ENCODE data around the gene TMPRSS11A.

The TMPRSS11A gene

DNA sequence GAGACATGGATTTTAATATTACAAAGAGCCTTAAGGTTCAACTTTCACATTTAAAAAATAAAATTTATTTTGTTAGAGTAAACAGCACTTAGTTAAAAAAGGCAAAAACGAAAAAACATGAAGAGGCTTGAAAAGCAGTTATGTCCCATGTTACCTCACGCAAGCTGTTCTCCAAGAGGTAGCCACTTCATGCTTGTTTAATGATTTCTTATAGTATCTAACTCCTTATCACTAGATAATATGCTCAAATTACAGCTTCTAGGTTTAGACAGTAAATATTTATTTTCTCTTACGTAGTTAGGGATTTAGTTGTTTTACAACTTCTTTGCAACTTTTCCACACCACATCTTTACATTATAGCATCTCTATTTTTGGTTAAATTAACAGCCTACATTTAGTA is 51.7 kb downstream of the TMPRSS11A start:
- no peak for DNase-seq (ENCODE audit: low spot score)

DNA sequence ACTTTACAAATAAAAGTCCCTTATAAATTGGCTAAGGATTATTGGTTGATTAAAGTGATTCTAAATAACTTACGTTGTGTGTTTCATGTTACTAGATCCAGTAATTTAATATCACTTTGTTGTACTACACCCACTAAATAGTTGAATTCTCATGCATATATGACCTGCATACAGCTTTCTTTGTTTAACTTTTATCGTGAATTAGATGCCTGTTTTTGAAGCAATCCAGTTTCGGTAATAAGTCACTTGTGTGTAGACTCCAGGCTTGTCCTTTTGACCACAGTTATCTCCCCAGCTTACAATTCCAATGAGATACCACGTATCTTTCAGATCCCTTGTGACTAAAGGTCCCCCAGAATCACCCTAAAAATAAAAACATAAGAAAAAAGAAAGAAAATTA is 52.2 kb downstream of the TMPRSS11A start:
- DNase-seq (ENCODE audit: low spot score), result no peak

DNA sequence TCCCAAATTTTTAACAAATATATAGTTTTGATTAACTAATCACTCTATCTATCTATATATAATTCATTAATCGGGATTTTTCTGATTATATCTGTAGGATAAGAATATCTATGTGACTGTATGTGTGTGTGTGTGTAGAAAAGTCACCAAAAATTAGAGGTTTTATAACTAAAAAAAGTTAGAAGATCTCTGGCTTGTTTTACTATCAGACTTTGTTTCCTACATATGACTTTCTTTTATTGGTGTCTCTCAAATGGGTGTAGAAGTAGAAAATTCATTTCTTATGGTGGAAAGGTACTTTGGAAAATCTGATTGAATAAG is 52.7 kb downstream of the TMPRSS11A start:
- no peak for DNase-seq (ENCODE audit: low spot score)

DNA sequence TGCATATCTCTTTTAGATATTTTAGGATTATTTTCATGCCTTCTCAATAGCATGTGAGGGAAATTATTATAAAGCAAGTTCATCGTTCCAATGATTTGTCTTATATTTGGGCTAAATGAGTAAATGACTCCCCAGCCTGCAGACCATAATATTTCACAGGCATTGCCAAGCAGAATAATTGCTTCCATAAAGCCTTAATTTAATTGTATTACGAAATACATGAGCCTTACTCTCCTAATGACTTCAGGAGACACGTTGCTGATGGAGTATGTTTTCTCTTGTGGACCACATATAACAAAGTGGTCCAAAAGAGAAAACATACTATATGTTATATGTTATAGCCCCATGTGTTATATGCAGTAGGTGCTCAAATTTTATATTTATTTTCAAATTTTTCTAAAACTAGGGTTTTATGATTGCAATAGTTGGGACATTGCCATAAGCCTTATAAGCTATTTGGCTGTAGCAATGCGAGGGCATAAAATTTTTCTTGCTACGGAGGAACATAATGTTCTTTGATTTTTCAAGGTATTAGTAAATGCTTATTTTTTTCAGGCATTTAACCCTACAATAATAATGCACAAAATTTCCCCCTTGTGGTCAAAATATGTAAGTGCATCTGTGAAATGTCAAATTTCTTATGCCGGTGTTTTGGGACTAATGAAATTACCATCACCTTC is 53.2 kb downstream of the TMPRSS11A start:
- DNase-seq (ENCODE audit: low spot score), result peak; percentile 7

DNA sequence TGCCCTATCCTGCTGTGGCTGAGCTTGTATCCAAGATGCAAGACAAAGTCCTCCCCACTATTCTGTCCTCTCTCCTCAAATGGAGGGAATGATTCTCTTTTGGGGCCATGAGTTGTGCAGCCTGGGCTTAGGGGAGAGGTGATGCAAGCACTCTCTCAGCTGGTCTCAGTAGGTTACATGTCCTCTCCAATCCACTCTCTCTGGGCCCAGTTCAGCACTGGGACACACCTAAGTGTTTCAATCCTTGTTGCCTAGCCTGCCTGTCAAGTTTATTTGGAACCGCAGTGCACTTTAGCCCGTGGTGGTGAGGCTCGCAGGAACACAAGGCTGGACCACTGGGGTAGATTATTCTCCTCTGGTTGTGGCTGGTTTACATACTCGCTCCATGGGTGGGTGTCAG is 55.6 kb downstream of the TMPRSS11A start:
- no peak for DNase-seq (ENCODE audit: low spot score)

DNA sequence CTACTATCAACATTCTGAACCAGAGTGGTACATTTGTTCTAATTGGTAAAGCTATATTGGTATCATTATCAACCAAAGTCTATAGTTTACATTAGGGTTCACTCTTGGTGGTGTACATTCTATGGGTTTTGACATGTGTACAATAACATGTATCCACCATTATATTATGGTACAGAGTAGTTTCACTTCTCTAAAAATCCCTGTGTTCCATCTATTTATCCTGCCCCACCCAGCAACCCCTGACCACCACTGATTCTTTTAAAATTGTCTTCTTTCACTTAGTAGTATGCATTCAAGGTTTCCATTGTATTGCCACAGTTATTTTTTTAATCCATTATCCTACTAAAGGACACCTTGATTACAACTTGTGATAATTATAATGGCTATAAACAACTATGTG is 64.2 kb downstream of the TMPRSS11A start:
- DNase-seq (ENCODE audit: low spot score), result no peak

DNA sequence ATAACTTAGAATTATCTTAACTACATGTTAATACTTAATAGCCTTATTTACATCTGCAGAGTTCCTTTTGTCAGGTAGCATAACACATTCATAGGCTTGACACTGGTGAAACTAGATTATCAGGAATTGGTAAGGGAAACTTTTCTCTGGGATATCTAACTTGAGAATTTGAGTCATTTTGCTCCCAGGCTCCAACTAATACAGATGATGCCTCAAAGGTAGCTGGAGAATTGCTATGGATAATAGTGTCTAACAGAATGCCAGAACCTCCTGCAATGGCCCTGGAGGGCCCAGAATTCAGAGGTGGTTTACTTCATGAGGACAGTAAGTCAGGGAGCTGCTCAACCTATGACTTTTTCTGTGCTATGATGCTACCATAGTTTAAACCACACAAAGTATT is 65.6 kb downstream of the TMPRSS11A start:
- no peak for DNase-seq (ENCODE audit: low spot score)

DNA sequence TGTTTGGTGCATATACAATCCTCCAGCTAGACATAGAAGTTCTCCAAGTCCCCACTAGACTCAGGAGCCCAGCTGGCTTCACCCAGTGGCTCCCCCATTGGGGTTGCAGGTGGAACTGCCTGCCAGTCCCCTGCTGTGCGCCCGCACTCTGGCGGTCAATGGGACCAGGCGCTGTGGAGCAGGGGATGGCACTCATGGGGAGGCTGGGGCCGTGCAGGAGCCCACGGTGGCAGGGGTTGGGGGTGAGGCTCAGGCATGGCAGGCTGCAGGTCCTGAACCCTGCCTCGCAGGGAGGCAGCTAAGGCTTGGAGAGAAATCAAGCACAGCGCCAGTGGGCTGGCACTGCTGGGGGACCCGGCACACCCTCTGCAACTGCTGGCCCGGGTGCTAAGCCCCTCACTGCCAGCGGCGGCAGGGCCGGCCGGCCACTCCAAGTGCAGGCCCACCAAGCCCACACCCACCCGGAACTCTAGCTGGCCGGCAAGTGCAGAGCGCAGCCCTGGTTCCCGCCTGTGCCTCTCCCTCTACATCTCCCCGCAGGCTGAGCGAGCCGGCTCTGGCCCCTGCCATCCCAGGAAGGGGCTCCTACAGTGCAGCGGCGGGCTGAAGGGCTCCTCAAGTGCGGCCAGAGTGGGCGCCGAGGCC is 66.8 kb downstream of the TMPRSS11A start:
- no peak for DNase-seq (ENCODE audit: low spot score)

DNA sequence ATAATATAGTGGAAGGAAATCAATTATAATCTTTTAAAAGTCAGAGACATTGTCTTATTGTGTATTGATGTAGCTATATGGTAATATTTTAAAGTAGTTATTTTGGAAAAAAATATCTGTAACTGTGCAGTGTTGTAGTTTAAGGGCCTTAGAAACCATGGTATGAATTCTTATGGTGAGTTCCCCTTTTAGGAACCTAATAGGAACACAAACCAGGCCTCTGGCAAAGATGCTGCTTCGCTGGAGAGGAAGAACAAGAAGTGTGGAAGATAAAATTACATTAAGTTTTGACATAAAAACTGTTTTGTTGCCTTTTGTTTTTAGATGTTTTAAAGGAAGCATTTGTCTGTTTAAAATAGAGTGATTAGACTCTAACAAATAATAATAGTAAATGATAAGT is 68.6 kb downstream of the TMPRSS11A start:
- DNase-seq (ENCODE audit: low spot score), result no peak

DNA sequence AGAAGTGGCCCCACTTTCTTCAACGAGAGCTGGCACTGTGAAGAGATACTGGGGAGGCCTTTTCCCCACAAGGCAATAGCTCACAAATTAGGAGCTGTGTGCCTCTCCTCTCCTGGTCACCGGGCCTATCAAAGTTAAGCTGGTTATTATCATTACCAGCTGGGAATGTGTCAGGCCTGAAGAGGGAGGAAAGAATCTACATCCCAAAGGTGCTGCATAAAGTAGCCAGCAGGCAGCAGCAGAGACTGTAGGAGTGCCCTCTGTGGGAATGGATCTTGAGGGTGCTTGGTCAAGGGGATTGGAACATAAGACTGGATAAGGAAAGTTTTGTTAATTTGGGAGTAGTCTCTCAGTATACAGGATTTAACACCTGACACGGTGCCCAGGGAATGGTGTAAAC is 70.4 kb downstream of the TMPRSS11A start:
- DNase-seq (ENCODE audit: low spot score), result no peak

DNA sequence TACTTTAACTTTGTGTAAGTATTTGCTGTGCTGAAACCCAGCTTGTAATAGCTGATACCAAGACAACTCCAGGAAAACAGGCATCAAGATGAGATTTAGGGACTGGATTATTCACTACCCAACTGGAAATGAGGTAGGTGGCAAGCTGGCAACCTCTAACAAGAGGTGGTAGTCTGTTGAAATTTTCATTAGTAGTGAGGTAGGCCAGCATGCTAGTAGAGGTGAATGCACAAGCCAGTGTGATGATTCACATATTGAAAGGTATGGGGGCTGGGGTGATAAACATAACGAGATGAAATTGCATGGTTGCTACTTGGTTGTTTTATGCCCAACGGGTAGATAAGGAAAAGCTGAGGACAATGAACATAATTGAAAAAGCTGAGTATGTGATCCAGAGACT is 71.0 kb downstream of the TMPRSS11A start:
- DNase-seq (ENCODE audit: low spot score), result no peak

DNA sequence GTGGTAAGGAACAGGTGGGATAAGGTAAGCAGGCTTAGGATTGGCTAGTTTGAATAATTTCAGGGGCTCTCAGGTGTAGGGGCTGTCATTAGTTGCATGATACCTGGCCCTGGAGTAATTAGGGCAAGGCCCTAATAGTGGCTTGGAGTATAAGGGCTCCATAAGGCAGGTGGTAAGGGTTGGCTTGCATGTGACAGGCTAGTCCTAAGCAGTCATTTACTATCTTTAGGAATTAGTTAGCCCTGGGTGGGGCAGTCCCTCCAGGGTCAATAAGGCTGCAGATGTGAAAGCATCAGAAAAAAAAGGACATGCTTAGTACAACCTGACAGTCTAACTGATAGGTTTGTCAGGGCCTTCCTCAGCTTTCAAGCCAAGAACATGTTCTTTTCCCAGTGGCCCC is 71.6 kb downstream of the TMPRSS11A start:
- DNase-seq (ENCODE audit: low spot score), result no peak

DNA sequence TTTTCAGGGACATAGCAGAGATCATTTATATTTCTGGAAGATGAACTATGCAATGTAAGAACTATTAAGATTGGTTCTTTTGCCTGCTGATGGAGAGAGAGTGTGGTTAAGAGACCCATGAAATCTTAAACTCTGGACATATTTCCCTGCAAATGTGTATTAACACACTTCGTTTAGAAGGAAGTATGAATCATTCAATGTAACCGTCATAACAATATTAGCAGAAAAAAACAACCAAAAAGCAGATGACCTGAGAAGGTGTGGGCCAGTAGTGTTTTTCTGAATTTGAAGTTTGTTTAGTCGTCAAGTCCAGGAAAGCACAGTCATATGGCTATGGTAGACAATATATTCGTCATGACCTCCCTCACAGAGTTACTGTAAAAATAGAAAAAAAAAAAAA is 77.0 kb downstream of the TMPRSS11A start:
- DNase-seq (ENCODE audit: low spot score), result no peak

DNA sequence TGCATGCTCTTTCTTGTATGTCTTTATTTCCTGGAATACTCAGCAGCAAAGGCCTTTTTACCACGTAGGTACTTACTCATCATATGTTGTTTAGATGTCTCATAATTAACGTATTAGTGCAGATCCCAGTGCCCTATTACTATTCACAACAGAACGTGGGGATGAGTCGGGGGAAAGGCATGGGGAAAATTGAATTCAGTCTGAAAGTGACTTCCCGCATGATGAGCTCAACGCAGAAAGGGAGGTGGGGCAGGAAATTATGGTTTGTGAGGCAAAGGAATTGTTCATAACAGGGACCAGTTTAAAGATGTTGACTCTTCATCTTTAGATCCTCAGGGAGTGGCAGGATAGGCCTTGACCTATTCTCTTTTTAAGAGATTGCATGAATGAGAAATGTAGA is 77.5 kb downstream of the TMPRSS11A start:
- DNase-seq (ENCODE audit: low spot score), result no peak

DNA sequence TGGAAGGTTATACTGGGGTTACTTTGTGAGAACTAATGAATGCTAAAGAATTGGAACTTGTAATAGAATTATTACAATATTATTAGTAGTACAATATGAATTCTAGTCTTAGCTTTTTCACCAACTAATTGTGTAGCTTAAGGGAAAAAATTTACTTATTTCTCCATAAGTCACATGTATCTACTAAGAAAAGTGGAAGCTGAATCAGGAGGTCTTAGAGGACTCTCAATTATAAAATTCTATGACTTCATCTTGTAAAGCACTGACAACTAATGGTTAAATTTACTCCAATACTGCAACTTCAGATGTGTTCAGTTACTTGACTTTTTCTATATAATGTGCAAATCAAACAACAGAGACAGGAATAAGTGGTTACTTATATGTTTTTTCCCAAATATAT is 78.6 kb downstream of the TMPRSS11A start:
- DNase-seq (ENCODE audit: low spot score), result no peak

DNA sequence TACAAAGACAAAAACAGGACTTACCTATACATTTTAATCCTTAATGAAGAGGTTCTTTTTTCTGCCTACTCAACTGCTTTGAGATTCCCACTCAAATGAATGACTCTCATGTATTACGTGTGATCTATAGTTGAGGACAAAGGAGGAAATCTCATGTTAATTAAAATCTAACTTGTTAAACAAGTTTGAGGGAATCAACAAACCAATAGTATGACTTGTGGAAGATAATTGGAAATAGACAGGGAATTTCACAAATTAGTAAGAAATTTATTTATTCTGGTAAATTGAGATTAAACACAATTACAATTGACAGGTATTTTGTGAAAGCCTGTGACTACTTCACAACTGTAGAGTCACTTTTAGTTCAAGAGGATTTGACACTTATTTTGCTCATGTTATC is 79.4 kb downstream of the TMPRSS11A start, which contains the start of gene TMPRSS11D:
Gene TMPRSS11D, minus strand, starts transcription at position 101 of the 400 bp plus-strand sequence. Its CDS starts 69 bp downstream, at position 32.
- DNase-seq (ENCODE audit: low spot score), result no peak

DNA sequence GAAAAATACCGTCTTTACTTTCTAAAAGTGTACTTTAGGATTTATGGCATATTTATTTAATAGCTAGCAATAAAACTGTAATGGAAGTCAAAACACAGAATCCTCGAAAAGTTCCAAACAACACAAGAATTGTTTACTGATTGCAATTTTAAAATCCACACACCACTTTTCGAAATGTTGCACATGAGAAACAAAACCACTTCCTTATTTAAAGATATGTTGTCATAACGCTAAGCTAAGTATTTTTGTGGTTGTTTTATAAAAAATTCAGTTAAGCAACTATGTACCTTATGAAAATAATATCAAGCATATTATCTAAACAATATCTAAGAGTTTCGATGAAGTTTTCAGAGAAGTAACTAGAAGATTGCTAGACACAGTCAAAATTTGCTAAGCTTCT is 79.8 kb downstream of the TMPRSS11A start:
- DNase-seq (ENCODE audit: low spot score), result no peak

DNA sequence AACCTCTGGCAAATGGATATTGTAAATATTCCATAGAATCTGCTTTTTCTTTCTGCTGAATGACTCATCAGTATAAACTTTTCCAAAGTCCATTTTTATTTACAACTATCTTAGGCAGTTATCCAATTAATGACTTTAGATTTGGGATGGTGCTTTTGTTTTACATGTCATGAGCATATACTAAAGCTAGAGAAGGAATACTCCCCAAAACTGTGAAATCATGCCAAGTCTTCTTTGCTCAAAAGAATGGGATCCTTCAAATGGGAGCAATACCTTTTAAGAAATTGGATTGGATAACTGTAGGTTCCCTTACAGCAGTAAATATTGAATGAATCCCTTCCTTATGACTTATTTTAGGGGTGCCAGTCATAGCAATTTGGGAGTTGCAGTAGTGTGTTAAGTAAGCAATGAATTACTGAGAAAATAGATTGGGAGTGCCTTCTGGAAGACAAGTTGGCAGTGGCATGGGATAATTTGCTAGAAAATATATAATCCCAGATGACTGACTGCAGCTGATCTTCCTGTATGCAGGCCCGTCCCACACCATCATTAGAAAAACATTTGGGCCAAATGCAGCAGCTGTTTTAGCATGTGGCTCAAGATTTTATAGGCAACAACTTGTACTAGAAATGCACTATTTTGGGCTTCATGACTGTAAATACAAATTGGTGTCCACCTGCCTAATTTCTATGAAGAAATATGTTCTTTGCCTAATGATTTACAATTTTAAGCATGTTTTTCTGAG is 82.3 kb downstream of the TMPRSS11A start:
- DNase-seq (ENCODE audit: low spot score), result no peak

DNA sequence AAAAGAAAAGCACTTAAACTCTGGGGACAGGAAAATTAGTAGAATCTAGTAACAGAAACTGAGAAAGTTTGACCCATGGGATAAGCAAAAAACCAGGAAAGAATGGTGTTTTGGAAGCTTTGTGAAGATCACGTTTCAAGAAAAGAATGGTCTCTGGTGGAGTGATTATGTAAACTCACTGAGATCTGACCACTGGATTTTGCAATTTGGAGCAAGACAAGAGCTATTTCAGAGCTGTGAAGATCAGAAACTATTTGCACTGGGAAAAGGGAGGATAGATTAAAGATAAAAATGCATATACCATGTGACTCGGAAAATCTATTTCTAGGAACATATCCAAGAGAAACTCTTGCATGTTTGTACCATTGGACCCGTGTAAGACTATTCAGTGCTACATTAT is 83.8 kb downstream of the TMPRSS11A start:
- no peak for DNase-seq (ENCODE audit: low spot score)

DNA sequence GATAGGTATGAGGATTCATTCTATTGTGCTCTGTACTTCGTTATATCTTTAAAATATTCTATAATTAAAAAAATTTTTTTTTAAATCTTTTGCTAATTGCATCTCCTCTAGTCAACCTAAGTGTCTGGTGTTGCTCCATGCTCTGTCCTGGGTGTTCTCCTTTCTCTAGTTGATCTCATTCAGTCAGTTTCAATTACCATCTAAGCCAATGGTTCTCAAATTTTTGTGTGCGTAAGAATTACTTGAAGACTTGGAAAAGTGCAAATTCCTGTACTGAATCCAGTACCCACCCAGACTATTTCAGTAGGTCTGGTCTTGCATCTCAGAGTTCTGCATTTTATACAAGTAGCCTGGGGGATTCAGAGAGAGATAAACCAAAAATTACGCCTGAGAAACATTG is 86.2 kb downstream of the TMPRSS11A start:
- no peak for DNase-seq (ENCODE audit: low spot score)

DNA sequence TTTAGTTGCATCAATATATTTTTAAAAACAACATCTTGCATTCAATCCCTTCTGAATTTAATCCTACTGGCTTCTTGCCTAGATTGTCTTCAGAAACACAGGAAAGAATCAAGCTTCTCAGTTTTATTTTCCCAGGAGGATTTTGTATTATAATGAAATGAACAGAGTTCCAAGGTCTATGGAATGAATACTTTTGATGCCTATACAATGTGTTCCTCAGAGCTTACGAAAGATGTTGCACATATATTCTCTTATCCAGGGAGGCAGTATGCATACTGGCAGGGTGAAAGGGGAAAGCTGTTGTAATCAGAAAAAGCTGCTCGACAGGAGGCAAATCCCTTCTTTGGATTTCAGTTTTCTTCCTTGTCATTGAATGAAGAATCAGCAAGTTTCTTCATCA is 88.3 kb downstream of the TMPRSS11A start:
- no peak for DNase-seq (ENCODE audit: low spot score)

DNA sequence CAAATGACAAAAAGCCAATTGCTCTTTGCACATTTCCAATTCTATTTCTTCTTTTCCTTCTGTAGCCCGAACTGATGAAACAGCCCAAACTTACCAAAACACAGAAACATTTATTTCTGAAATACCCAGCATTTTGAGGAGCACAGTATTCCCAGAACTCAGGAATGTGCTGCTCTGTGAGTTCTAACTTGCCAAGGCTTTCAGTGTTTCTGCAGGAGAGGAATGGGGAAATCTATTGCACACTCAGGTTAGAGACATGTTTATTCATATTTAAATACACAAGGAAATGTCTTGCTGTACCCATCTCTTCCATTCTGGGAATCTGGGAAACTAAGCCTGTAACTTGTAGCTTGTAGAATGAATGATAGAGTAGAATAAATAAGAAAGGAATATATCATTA is 90.2 kb downstream of the TMPRSS11A start:
- no peak for DNase-seq (ENCODE audit: low spot score)

DNA sequence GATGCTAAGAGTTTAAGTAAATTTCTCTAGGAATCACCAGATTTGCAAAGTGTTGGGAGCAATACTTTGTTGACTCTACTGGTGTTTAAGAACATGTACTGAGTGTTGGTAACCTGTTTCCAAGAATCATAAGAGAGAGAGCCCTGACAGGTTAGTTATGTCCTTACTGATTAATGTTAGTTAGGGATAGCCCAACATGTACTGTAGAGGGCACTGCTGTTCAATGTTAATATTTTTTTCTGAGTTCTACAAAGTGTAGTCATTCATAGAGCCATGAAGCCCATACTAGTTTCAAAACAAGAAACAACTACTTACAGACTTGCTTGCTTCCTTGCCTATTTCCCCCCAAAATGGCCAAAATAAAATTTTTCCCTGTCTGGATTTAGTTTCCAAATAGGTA is 91.4 kb downstream of the TMPRSS11A start:
- no peak for DNase-seq (ENCODE audit: low spot score)

Data from hematopoietic multipotent progenitor cell treated with erythropoietin and hydrocortisone succinate and interleukin-3 and kit ligand, for 17 days (in vitro differentiated cells).